ENCODE data around the gene PKLR. TPM values are rescaled to one million over a fixed set of nuclear protein-coding genes. Genes with fewer than 3 reads are reported as not detected.

PKLR gene
- 0.03 TPM in 1 of 2 replicates, not detected in the other for total RNA-seq (2014; rRNA removed; shearing (Covaris generic))

DNA sequence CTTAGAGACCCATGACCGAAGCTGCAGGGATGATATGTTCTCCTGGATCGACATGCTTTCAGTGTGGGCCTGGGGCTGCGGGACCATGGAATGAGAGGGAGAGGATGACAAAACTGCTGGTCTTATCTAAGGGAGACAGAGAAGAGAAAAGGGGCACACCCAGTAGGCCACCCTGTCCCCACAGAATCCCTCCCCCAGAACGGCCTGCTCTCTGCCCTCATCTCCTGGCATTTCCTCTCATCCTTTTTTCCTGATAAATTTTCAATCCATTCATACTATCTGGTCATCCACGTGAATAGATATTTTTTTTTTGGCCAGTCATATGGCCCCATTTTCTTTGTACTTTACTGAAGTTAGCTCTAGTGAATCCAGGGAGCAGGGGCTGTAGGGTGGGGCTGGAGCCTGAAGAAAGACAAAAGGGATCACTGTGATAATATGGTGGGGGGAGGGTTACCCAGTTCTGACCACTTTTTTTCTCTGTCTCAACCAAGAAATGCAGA is at the start of gene PKLR:
Gene PKLR, minus strand, starts transcription at position 97 of the 500 bp plus-strand sequence. Its CDS starts 43 bp downstream, at position 54.

DNA sequence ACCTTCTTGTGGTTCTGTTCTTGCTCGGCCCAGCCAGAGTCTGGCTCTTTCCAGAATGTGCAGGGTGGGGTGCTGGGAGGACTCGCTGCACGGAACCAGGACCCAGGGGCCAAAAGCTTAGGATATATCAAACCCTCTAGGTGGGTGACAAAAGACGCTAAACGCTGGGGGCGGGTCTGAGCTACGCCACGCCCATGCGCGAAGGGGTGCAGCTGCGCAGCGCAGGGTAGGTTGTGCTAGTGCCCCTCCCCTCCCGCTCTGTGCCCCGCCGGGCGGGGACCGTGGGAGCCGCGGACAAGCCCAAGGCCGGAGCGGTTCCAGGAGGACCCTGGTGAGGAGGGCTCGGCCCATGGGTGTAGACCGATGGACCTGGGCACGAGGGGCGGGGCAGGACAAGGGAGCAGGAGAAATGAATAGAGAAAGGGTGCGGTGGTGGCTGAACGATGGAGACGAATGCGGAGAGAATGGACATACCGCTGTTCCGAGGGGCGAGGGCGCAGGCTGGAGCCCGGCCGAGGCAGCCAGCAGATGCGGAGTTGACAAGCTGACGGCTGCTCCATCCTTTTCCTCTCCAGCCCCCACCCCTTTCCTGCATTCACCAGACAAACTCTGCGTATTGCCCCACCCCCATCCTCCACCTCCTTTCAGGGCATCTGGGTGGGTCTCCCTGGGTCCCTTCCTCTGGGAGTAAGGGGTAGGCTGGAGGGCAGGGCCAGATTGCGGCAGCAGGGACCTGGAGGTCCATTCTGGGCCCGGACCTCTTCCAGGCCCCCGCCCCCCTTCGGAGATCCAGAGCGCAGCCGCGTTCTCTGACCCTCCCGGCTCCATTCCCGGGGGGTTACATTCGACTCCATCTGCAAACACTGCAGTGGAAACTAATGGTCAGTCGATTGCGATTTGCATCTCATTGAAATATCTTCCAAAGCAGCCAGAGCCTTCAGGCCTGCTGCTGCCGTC is 19.7 kb upstream of the PKLR start, which contains the start of gene RUSC1:
Gene RUSC1, plus strand, starts transcription at position 234 of the 957 bp plus-strand sequence. CDS start 880 bp downstream, outside the sequence.

DNA sequence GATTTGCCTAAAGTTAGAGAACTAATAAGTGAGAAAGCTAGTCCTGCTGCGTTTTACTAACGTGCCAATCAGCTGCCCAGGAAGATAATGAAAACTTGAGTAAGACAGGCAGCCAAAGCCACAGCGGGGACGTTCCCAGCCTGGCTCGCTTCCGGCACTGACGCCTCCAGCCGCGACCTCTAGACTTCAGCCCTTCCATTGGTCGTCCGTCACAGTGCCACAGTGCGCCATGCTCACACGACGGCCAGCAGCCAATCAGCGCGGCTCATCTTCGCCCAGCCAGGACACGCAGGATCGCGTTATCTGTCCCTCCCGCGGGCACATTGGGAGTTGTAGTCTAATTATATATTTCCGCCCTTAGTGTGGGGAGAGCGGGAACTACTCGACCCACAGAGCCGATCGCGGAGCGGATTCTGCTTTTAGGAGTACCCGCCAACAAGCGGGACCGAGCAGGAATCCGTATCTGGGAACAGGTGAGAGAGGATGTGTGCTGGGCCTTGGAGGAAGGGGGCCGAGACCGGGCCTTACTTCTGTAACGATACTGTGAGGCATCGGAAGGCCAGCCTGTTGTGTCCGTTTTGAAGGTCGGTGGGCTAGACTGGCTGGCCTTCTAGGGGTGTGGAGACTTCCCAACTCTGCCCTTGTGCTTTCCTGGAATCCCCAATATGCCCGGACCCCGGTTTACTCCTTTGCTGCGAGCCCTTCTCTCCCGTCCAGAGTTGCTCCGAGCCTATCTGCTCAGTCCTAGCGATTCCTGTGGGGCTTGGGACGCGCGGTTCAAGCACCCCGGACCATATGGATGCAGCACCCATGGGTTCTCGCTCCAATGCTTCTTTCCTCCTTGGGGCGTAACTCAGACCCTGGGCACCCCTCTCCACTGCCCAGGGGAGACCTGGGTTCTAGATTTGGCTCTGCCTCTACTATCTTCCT is 7.5 kb upstream of the PKLR start, which contains the start of gene FDPS:
Gene FDPS, plus strand, starts transcription at position 374 of the 930 bp plus-strand sequence. CDS start 924 bp downstream, outside the sequence.

DNA sequence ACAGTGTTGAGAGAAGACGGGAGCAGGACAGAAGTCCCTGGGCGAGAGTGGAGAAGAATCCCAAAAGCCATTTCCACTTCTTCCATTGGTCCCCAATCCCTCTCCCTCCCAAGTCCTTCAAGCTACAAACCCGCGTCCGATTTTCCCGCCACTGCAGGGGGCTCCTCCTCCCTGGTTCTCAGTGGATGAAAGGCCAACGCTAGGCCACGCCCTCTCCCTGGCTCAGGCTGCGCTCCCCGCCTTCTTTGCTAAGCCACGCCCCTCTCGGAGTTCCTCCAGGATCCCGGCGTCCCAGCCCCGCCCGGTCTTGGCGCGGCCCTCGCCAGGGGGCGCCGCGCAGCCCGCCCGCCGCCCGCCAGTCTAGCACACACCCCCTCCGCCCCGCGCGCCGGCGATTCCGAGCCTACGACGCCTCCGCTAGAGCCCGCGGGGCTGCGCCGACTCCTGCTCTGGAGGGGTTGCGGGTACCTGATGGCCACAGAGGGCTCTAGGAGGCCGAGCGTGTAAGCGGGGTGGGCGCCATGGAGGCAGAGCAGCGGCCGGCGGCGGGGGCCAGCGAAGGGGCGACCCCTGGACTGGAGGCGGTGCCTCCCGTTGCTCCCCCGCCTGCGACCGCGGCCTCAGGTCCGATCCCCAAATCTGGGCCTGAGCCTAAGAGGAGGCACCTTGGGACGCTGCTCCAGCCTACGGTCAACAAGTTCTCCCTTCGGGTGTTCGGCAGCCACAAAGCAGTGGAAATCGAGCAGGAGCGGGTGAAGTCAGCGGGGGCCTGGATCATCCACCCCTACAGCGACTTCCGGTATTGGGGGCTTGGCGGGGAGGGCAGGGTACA is 24.0 kb downstream of the PKLR start, which contains the start of gene HCN3:
Gene HCN3, plus strand, starts transcription at position 394 of the 832 bp plus-strand sequence. Its CDS starts 128 bp downstream, at position 522.

DNA sequence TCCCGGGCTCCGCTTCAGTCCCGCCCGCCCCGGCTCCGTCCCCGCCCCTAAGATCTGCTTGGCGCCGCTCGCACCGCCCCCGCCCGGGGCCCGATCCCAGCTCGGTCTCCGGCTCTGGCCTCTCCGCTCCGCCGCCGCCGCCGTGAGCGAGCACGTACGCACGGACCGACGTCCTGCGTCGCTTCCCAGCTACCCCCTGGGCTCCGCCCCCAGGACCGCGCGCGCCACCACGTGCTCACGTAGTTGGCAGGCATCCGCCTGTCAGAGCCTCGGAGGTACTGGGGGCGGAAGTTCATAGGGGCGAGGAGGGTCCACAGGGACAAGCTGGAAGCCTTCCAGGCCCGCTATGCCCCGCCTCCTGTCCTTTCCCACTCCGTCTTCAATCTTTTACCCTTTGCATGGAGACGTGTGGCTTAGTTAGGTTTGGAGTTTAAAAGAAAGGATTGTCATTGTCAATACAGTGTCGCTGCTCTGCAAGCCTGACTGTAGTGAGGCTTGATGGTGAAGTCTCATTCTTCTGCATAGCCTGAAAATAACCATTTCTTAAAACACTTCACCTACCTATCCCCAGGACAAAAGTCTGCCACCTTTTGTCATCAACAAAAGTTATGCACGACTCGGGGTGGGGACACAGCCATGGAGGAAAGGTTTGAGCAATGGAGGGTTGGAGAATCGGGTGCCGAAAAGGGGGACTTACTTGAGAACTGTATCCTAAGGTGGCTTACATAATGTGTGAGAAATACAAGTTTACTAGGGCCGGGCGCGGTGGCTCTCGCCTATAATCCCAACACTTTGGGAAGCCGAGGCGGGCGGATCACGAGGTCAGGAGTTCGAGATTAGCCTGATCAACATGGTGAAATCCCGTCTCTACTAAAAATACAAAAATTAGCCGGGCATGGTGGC is 27.6 kb downstream of the PKLR start, which contains the start of gene CLK2:
Gene CLK2, minus strand, starts transcription at position 162 of the 903 bp plus-strand sequence. CDS start 2,527 bp downstream, outside the sequence.

DNA sequence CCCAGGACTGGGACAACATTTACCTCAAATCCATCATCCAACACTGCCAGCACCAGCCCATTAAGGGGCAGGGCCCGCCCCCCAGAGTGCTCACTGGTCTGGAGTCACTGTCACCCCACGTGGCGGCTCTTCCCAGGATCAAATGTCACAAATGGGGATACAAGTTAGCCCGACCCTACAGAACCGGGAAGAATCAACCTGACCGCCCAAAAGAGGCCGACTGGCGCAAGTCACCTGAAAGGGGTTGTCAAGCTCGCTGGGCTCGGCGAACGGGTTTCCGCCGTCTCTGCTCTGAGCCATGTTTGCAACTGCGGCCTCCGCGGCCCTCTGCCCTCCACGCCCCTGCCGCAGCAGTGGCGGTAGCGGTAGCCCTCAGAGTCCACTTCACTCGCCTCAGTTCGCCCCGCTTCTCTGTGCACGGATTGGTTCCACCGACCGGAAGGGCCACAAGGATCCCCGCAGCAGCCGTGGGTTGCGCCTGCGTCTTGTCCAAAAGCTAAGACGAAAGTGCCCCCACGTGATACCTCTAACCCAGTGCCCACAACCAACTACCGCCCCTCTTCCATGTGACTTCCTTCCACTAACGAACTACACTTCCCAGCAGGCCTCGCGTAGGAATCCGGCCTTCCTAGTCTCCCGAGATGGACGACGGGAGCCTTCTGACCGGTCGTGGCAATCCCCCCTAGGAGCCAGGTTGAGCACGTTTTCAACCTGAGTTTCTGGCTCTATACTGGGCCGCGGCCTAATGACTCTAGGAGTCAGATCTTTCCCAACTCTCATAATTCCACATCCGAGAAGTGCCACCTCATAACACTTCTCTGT is 39.2 kb downstream of the PKLR start, which contains the start of gene SCAMP3:
Gene SCAMP3, minus strand, starts transcription at position 509 of the 822 bp plus-strand sequence. Its CDS starts 209 bp downstream, at position 300.

DNA sequence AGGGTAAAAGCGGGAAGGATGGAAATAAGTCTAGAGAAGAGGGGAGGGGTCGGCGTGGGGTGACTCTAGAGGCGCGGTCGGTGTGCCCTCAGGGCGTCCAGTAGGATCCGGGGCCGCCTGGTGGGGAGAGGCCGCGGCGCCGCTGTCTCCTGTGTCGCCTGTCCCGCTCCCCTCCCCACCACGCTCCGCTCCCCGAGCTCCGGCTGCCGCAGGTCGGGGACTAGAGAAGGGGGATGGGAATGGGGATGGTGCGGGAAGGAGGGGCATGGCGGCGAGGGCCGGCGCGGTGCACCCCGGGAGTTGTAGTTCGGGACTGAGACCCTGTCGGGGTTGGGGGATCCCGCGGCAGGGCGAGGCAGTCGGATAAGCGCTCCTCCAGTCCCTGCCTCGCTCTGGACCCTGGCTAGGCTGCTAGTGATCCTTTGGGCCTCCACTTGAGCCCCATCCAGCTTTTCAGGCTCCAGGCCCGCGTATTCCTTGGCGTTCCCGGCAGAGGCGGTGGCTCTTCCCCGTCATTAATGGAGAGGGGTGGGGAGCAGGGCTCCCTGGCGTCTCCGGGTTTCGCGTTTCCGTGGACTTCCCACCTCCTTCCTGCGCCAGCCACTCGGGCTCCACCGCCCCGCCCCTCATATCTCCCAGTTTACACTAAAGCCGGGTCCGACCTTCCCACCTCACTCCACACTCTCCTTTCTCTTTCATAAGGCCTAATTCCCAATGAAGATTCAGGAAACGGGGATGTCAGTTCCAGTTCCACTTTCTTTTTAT is 45.8 kb downstream of the PKLR start, which contains the start of gene ENTREP3:
Gene ENTREP3, minus strand, starts transcription at position 241 of the 765 bp plus-strand sequence. CDS start 606 bp downstream, outside the sequence.

Other genes with a start within 250 kb of the PKLR start
- 7.5 and 7.8 TPM in 2 replicates for gene EFNA4, start 237.7 kb downstream of the PKLR start, total RNA-seq (2014; rRNA removed; shearing (Covaris generic))
- 2.5 and 3.0 TPM in 2 replicates for gene EFNA3, start 222.6 kb downstream of the PKLR start, total RNA-seq (2014; rRNA removed; shearing (Covaris generic))
- gene EFNA1, start 173.6 kb downstream of the PKLR start, total RNA-seq (2014; rRNA removed; shearing (Covaris generic)): 37.2 and 40.0 TPM in 2 replicates
- 68.9 and 72.0 TPM in 2 replicates for gene SLC50A1, start 165.6 kb downstream of the PKLR start, total RNA-seq (2014; rRNA removed; shearing (Covaris generic))
- 75.7 and 98.1 TPM in 2 replicates for gene DPM3, start 160.9 kb downstream of the PKLR start, total RNA-seq (2014; rRNA removed; shearing (Covaris generic))
- 102 and 136 TPM in 2 replicates for gene KRTCAP2, start 128.1 kb downstream of the PKLR start, total RNA-seq (2014; rRNA removed; shearing (Covaris generic))
- gene TRIM46, start 127.6 kb downstream of the PKLR start, total RNA-seq (2014; rRNA removed; shearing (Covaris generic)): 2.3 and 3.4 TPM in 2 replicates
- 36.2 and 40.8 TPM in 2 replicates for gene THBS3, start 93.5 kb downstream of the PKLR start, total RNA-seq (2014; rRNA removed; shearing (Covaris generic))
- 125 and 141 TPM in 2 replicates for gene MTX1, start 92.7 kb downstream of the PKLR start, total RNA-seq (2014; rRNA removed; shearing (Covaris generic))
- gene ENTREP3, start 46.0 kb downstream of the PKLR start, total RNA-seq (2014; rRNA removed; shearing (Covaris generic)): 13.9 and 22.8 TPM in 2 replicates
- 171 and 220 TPM in 2 replicates for gene SCAMP3, start 39.1 kb downstream of the PKLR start, total RNA-seq (2014; rRNA removed; shearing (Covaris generic))
- 38.1 and 49.0 TPM in 2 replicates for gene CLK2, start 27.9 kb downstream of the PKLR start, total RNA-seq (2014; rRNA removed; shearing (Covaris generic))
- gene HCN3, start 24.0 kb downstream of the PKLR start, total RNA-seq (2014; rRNA removed; shearing (Covaris generic)): 1.2 and 2.0 TPM in 2 replicates
- gene FDPS, start 7.4 kb upstream of the PKLR start, total RNA-seq (2014; rRNA removed; shearing (Covaris generic)): 191 and 212 TPM in 2 replicates
- gene RUSC1, start 19.5 kb upstream of the PKLR start, total RNA-seq (2014; rRNA removed; shearing (Covaris generic)): 29.8 and 39.8 TPM in 2 replicates